Lower lobe of right lung (tissue), 2 donors: Measurements from ENCODE around the gene MOB3B. TPM values are rescaled to one million over a fixed set of nuclear protein-coding genes. Genes with fewer than 3 reads are reported as not detected.

Experiments
- ATAC-seq, 2 donors: fragments of 200-7000 bp; cut with Tn5 transposase; one replicate each; pipeline ENCODE4 v1.9.1; 2020 to 2022; ENCODE audit warnings: mild to moderate bottlenecking in 2 of 2, moderate library complexity in 2 of 2
- DNase-seq: peaks from one replicate; pipeline ENCODE4 v3.0.0-alpha.2; 2020
- H3K27ac ChIP-seq: fragments of 200-600 bp; one replicate; pipeline ENCODE4 v1.8.0; 2022
- H3K27me3 ChIP-seq: fragments of 200-600 bp; one replicate; pipeline ENCODE4 v1.8.0; 2022; ENCODE audit warnings: low read depth
- H3K36me3 ChIP-seq: fragments of 200-600 bp; one replicate; pipeline ENCODE4 v1.8.0; 2022; ENCODE audit warnings: mild to moderate bottlenecking
- H3K4me1 ChIP-seq: fragments of 200-600 bp; one replicate; pipeline ENCODE4 v1.8.0; 2022
- H3K4me3 ChIP-seq: fragments of 200-600 bp; one replicate; pipeline ENCODE4 v1.8.0; 2022; ENCODE audit warnings: mild to moderate bottlenecking
- H3K9me3 ChIP-seq: fragments of 200-600 bp; one replicate; pipeline ENCODE4 v1.8.0; 2022
- intact Hi-C: fragments of 100-400 bp; cut with DNase I; formaldehyde crosslinking; loops from one replicate; pipeline ENCODE4 v1.11.0; 2022
- total RNA-seq: library from RNA; stranded (reverse); fragmentation: NEBNext Ultra II Directional; extraction: Animal tissue kit (Norgen Biotek cat#: 25700); gene quantifications from one replicate; pipeline ENCODE4 v1.2.1, GENCODE V29; 2021
- TF ChIP-seq, protein P1 (sequence below): fragments of 200-600 bp; IDR thresholded peaks from one replicate; pipeline ENCODE4 v1.8.0; 2022; ENCODE audit warnings: antibody characterized with exemption, mild to moderate bottlenecking
- donor health status: DM: no; HTN: yes; CAD: no; lungs with severe emphysema.

The MOB3B gene
- total RNA-seq, 1 donor from 2014 or later = 22.7 TPM

DNA sequence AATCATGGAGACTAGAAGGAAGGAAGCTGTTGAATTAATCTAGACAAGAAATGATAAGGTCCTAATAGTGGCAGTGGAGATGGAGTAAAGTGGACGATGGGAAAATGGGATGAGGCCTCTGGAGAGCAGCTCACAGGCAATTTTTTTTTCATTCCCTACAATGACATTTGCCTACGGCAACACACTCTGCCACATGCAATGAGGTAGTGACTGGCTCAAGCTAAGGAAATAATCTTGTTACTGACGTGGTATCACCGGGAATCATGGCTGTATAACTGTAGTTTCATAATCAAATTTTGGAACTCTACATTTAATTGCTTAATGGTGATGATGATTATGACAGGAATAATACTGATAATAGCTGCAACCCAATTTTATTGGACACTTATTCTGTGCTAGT, 12.1 kb upstream of the MOB3B start:
- TF ChIP-seq, protein P1, sequence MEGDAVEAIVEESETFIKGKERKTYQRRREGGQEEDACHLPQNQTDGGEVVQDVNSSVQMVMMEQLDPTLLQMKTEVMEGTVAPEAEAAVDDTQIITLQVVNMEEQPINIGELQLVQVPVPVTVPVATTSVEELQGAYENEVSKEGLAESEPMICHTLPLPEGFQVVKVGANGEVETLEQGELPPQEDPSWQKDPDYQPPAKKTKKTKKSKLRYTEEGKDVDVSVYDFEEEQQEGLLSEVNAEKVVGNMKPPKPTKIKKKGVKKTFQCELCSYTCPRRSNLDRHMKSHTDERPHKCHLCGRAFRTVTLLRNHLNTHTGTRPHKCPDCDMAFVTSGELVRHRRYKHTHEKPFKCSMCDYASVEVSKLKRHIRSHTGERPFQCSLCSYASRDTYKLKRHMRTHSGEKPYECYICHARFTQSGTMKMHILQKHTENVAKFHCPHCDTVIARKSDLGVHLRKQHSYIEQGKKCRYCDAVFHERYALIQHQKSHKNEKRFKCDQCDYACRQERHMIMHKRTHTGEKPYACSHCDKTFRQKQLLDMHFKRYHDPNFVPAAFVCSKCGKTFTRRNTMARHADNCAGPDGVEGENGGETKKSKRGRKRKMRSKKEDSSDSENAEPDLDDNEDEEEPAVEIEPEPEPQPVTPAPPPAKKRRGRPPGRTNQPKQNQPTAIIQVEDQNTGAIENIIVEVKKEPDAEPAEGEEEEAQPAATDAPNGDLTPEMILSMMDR = no peak
- ATAC-seq = no peak
- H3K27me3 ChIP-seq = no peaks in the 10 kb centered on the region
- no peak overlapping the region for H3K4me3 ChIP-seq
- H3K9me3 ChIP-seq = no peaks in the 10 kb centered on the region
- H3K27ac ChIP-seq = no peak overlapping the region
- H3K4me1 ChIP-seq = peaks cover 31% of the 10 kb centered on the region
- H3K36me3 ChIP-seq = peaks cover 14% of the 10 kb centered on the region
- no peak for DNase-seq
- intact Hi-C loops = no loop called here

DNA sequence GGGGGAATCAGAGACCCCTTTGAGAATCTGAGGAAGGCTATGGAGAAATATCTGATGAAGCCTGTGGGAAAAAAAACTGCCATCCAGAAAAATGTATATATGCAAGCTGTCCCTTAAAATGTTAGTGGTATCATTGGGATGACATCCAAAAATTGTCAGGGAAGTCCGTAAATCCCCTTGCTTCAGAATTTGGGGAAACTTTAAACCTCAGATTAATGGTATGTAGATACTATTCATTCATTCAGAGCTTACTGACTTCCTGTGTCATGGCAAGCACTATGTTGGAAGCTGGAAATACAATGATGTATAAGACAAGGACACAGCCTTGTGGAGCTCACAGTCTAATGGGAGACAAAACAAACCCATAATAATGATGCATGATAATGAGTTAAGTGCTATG, 10.9 kb upstream of the MOB3B start:
- Histone ChIP-seq H3K9me3 (no peaks in the 10 kb centered on the region), H3K4me3 (no peak overlapping the region), H3K4me1 (peaks cover 41% of the 10 kb centered on the region), H3K27ac (peak overlapping the region; percentile 53), H3K27me3 (no peaks in the 10 kb centered on the region), H3K36me3 (peaks cover 12% of the 10 kb centered on the region)
- ATAC-seq (no peak), DNase-seq (no peak)
- intact Hi-C loops = no loop called here
- TF ChIP-seq, protein P1 = no peak

DNA sequence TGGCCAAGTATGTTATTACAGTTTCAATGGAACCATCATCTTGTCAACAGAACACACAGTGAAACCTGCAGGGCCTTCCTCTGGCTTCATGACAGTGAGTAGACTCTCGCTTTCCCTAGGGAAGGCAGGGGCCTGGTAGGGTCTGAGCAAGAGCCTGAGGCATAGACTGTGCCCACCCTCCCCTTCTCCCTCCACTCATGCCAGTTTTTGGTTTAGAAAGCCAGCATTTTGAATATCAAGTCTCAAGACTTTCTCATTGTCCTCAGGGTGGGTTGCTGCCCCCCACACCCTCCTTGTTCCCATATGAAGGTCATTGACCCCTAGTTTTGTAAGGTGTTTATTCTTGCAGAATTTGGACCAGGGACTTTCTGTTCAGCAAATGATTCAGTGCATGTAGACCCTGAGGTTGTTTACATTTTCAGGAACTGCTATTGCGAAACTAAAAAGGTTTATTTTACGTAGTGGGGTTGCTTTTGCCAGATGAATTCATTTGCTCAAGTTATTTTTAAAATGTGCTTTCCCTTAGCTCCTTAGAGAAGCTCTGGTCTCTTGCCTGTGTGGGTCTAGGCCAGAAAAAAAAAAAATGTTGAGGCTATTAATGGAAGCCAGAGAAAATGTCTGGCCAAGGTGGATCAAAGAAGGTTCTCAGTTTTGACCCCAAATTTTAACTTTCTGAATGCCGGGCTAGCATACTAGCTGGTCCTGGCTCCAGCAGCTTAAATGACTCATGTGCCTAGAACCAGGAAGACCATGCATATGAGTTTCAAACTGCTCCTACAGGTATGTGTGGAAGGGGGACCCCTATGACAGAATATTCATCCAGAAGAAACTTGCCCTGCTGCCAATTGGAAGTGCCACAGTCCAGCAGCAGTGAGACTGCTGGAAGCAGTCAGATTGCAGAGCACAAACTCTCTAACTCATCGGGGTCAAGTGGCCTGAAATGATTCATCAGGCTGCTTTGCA, 10.1 kb upstream of the MOB3B start:
- intact Hi-C loops = no loop called here
- H3K4me3 ChIP-seq = no peak overlapping the region
- no peaks in the 10 kb centered on the region for H3K9me3 ChIP-seq
- peaks cover 44% of the 10 kb centered on the region for H3K4me1 ChIP-seq
- peak; percentile 70 to 79 for ATAC-seq
- peaks cover 12% of the 10 kb centered on the region for H3K36me3 ChIP-seq
- H3K27me3 ChIP-seq = no peaks in the 10 kb centered on the region
- H3K27ac ChIP-seq = peak overlapping the region; percentile 53
- TF ChIP-seq, protein P1 = no peak
- no peak for DNase-seq

DNA sequence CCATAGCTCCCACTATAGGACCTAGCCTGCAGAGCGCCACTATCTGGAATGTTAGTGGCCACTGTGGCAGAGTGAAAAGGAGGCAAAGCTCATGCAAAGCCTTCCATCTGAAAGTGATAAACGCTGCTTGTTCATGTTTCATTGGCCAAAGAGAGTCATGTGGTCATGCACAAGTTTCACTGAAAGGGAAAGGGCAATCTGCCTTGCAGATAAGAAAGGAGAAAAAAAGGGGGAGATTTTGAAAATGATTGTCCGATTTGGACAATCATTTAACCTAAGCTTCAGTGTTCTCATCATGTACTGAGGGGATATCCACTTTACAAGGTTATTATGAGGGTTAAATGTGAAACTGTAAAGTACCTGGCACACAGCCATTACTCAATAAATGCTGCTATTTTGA, 9.0 kb upstream of the MOB3B start:
- Histone ChIP-seq H3K27me3 (no peaks in the 10 kb centered on the region), H3K4me1 (peaks cover 55% of the 10 kb centered on the region), H3K4me3 (no peak overlapping the region), H3K36me3 (peaks cover 12% of the 10 kb centered on the region), H3K9me3 (no peaks in the 10 kb centered on the region), H3K27ac (no peak overlapping the region)
- ATAC-seq (no peak), DNase-seq (no peak)
- TF ChIP-seq, protein P1 = no peak
- intact Hi-C loops = no loop called here

DNA sequence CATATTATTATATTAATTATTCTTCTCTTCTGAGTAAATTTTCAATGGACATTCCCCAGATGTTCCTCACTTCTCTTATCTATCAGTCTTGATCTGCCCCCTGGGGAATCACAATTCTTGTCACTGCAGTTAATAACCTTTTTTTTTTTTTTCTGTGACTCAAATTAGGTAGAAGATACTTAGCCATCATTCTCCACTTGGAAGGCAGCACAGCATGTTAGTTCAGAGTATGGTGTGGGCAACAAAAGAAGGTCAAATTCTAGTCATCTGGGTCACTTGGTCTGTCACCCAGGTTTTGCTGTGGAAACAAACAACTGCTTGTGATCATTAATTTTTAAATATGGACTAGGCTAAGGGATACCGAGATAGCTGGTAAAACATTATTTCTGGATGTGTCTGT, 8.1 kb upstream of the MOB3B start:
- Histone ChIP-seq H3K4me1 (peaks cover 61% of the 10 kb centered on the region), H3K27me3 (no peaks in the 10 kb centered on the region), H3K36me3 (peaks cover 3% of the 10 kb centered on the region), H3K27ac (no peak overlapping the region), H3K9me3 (no peaks in the 10 kb centered on the region), H3K4me3 (no peak overlapping the region)
- intact Hi-C loops = no loop called here
- TF ChIP-seq, protein P1 = no peak
- no peak for ATAC-seq
- no peak for DNase-seq
